NCI-H774 (cell line): ENCODE measurements around the gene MUC12.
"Not testable (repeated sequence)": the region's sequence is repeated elsewhere in the genome, so short reads cannot be mapped to it uniquely, and the experiment has no call there.

Experiments used
- DNase-seq: peaks from one replicate; lab custom pipeline; 2025; lab: John Stamatoyannopoulos, UW

MUC12 gene

DNA sequence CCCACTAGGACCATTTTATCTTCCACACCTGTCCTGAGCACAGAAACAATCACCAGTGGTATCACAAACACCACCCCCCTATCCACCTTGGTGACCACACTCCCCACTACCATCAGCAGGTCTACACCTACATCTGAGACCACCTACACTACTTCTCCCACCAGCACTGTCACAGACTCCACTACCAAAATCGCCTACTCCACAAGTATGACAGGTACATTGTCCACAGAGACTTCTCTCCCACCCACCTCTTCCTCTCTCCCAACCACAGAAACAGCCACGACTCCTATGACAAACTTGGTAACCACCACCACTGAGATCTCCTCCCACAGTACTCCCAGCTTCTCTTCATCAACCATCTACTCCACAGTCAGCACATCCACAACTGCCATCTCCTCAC lies 16.7 kb upstream of the MUC12 start:
- DNase-seq, result no peak

GRCh38 chr7:100957832-100958421 lies 11.4 kb upstream of the MUC12 start:
- no peak for DNase-seq

DNA sequence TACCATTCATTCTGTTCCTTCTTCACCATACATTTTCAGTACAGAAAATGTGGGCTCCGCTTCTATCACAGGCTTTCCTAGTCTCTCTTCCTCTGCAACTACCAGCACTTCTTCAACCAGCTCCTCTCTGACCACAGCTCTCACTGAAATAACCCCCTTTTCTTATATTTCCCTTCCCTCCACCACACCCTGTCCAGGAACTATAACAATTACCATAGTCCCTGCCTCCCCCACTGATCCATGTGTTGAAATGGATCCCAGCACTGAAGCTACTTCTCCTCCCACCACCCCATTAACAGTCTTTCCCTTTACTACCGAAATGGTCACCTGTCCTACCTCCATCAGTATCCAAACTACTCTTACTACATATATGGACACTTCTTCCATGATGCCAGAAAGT lies 9.5 kb upstream of the MUC12 start:
- no peak for DNase-seq

DNA sequence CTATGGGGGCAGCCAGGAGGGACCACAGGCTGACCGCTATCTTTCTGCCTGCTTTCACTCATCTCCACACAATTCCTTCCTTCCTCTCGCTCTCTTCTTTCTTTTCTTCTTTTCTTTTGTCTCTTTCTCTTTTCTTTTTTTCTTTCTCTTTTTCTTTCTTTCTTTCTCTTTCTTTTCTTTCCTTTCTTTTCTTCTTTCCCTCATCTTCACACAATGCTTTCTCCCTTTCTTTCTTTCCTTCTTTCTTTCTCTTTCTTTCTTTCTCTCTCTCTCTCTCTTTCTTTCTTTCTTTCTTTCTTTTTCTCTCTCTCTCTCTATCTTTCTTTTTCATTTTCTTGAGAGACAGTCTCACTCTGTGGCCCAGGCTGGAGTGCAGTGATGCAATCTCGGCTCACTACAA lies 6.8 kb upstream of the MUC12 start:
- no peak for DNase-seq

GRCh38 chr7:100963386-100963785 lies 6.0 kb upstream of the MUC12 start:
- DNase-seq, result no peak

DNA sequence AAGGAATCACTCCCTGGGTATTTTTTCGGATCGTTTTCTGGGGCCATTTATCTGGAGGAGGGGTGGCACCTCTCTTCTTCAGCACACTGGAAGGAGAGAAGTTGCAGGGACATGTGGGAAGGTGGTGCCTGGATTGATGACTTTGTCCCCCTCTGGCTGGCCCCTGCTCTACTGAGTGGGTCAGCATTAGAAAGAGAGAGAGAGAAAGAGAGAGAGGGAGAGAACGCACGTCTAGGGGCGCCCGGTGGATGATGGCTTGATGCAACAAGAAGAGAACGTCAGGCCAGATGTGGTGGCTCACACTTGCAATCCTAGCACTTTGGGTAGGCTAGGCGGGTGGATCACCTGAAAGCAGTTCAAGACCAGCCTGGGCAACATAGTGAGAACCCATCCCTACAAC lies 5.5 kb upstream of the MUC12 start:
- DNase-seq, result no peak

DNA sequence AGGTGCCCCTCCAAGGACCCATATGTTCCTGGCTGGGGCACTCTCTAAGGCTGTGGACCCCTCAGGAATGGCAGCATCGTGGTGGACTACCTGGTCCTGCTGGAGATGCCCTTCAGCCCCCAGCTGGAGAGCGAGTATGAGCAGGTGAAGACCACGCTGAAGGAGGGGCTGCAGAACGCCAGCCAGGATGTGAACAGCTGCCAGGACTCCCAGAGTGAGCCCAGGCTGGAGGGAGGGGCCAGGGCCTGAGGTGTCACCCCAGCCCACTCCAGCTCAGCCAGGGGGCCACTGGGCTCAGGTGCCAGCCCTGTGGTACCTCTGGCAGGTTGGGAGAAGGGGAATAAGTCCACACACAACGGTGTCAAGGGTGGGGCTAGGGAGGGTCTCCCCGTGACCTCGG lies 4.7 kb upstream of the MUC12 start:
- no peak for DNase-seq

DNA sequence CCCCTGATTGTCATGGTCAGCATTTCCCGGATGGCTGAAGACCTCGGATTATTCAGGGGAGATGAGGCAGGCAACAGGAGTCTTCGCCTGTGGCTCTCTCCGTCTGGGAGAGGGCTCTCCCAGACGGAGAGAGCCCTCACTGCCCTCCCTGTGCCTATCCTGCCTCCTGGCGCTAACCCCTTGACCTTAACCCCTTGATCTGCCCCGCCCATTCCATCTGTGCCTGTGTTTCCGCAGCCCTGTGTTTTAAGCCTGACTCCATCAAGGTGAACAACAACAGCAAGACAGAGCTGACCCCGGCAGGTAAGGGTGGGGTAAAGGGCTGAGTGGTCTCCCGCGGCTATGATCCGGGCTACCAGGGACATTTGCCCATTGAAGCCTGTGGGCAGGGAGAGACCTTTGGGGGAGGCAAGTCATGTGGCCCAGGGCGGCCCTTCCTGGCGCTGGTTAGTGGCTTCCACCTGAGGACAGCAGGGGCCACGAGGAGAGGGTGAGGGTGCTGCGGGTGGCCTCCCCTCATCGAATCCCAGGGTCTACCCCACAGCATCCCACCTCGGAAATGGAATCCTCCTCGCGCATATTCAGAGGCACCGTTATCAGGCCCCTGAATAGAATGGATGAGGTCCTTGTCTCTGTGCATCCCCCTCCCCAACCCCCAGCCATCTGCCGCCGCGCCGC lies 4.2 kb upstream of the MUC12 start:
- no peak for DNase-seq

DNA sequence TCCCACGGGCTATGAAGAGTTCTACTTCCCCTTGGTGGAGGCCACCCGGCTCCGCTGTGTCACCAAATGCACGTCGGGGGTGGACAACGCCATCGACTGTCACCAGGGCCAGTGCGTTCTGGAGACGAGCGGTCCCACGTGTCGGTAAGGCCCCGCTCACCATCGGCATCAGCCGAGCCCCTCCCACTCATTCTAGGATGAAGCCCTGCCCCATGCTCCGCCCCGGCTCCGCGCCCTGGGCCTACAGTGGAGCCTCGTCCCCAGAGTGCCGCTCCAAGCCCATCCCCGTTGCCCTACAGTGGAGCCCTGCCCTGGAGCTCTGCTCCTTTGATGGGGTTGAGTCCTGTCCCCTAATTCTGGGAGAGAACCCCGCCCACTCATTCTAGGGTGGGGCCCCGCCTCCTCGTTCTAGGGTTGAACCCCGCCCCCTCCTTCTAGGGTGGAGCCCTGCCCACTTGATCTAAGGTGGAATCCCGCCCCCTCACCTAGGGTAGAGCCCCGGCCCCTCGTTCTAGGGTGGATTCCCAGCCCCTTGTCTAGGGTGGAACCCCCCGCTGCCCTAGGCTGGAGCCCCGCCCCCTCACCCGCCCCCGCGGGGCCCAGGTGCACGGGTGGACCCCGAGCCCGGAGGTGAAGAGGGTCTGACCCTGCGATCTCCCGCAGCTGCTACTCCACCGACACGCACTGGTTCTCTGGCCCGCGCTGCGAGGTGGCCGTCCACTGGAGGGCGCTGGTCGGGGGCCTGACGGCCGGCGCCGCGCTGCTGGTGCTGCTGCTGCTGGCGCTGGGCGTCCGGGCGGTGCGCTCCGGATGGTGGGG lies 3.4 kb upstream of the MUC12 start:
- DNase-seq, result no peak

- no peak for DNase-seq
Measured at GRCh38 chr7:100966542-100967291, 2.6 kb upstream of the MUC12 start.

GRCh38 chr7:100967292-100967863 lies 2.0 kb upstream of the MUC12 start:
- no peak for DNase-seq

- DNase-seq, result no peak
Measured at GRCh38 chr7:100968031-100968430, 1.3 kb upstream of the MUC12 start.

- no peak for DNase-seq
Measured at GRCh38 chr7:100968650-100969049, 715 bp upstream of the MUC12 start.

DNA sequence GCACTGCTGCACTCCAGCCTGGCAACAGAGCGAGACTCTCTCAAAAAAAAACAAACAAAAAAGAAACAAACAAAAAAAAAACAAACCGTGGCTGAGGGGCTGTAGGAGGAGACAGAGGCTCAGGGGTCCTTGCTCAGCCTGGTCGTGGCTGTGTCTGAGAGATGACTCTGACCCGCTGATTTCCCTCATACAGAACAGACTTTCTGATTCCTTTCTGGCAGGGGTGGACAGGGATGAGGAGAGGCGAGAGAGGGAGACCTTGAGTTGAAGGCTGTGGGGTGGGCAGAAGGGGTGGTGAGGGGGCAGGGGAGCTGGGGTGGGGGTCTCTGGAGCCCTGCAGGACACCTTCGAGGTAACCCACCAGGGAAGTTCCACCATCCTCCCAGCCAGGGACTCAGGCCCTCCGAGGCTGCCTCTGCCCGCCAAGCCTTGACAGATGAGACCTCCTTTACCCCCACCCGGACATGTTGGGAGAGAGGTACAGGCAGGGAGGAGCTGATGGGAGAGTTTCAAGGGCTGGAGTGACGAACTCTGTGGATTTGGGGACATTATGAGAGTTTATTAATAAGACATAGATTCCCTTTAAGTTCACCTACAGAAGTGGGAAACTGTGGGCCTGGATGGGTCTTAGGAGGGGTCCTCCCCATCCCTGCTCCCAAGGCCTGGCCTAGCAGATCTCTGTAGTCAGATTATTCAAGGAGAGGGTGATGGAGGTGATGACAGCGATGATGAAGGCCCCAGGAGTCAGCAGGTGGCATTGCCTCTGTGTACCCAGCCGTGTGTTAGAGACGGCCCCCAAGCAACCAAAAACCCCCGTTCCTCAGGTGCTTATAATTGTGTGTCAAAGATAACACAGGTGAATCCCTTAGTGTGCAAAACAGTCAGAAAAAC lies 2.0 kb downstream of the MUC12 start:
- no peak for DNase-seq

GRCh38 chr7:100972002-100972347 lies 2.6 kb downstream of the MUC12 start:
- DNase-seq, result no peak

GRCh38 chr7:100974021-100974420 lies 4.7 kb downstream of the MUC12 start:
- no peak for DNase-seq

- DNase-seq, result peak; percentile 41
Measured at GRCh38 chr7:100975371-100975821, 6.0 kb downstream of the MUC12 start.

DNA sequence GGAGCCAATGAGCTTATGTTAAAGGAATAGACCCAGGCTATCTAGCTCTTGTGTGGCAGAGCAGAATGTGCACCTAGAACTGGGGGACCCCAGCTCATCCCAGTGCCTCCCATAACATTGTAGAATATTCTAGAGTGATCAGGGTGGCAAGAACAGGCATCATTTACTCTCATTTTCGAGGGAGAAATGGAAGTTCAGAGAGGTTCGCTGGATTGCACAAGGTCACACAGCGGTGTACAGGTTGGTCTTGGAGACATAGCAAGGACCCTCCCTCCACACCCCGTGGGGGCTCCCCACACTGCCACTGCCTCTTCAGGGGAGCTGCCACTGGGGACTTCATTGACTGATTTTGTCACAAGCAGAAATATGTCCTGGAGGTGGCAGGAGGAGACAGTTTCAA lies 8.9 kb downstream of the MUC12 start:
- no peak for DNase-seq

- no peak for DNase-seq
Measured at GRCh38 chr7:100983451-100984187, 14.3 kb downstream of the MUC12 start.

- DNase-seq, result not testable (repeated sequence)
Measured at GRCh38 chr7:100984241-100984918, 15.0 kb downstream of the MUC12 start.
